Fibroblast of pulmonary artery (primary cell): ENCODE results near the gene MBOAT2.

Experiments
- DNase-seq: peaks from one replicate; pipeline ENCODE4 v3.0.0-alpha.2; 2010; ENCODE audit warnings: low read depth
- H3K4me3 ChIP-seq: replicated peaks from 2 replicates; pipeline ENCODE4 v1.5.1; 2011; ENCODE audit warnings: low read depth, mild to moderate bottlenecking, control low read depth, low read length, moderate library complexity
- TF ChIP-seq, protein P1 (sequence below): IDR thresholded peaks from 2 replicates; pipeline ENCODE4 v1.5.1; 2011; ENCODE audit warnings: mild to moderate bottlenecking, control low read depth, low read length, inconsistent platforms; ENCODE audit errors: missing control alignments

Gene MBOAT2

DNA sequence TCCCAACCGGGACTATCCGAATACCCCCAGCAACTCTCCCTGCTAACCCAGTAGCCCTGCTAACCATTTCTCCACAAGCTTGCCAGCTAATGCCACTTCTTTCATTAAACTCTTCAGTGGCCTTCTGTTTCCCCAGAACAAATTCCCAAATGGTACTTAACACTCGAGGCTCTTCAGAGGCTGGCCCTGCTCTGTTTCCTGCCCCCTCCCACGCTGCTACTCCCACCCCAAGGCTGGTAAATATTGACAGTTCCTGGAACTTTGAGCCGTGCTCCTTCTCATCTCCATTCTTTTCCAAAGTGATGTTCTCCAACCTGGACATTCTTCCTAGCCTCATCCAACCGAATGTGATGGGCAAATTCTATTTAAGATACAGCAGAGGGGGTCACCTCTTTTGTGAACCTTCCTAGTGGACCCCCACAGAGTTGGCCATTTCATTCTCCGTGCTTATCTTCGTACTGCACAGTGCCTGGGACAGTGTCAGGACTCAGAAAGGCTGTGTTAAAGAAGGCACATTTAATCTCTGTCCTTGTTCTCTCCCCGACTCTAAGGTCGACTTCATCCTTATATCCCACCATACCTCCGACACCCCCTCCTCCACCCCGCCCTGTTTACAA, 162.9 kb downstream of the MBOAT2 start:
- no peak overlapping the region for H3K4me3 ChIP-seq
- DNase-seq: no peak
- TF ChIP-seq, protein P1, sequence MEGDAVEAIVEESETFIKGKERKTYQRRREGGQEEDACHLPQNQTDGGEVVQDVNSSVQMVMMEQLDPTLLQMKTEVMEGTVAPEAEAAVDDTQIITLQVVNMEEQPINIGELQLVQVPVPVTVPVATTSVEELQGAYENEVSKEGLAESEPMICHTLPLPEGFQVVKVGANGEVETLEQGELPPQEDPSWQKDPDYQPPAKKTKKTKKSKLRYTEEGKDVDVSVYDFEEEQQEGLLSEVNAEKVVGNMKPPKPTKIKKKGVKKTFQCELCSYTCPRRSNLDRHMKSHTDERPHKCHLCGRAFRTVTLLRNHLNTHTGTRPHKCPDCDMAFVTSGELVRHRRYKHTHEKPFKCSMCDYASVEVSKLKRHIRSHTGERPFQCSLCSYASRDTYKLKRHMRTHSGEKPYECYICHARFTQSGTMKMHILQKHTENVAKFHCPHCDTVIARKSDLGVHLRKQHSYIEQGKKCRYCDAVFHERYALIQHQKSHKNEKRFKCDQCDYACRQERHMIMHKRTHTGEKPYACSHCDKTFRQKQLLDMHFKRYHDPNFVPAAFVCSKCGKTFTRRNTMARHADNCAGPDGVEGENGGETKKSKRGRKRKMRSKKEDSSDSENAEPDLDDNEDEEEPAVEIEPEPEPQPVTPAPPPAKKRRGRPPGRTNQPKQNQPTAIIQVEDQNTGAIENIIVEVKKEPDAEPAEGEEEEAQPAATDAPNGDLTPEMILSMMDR: no peak

DNA sequence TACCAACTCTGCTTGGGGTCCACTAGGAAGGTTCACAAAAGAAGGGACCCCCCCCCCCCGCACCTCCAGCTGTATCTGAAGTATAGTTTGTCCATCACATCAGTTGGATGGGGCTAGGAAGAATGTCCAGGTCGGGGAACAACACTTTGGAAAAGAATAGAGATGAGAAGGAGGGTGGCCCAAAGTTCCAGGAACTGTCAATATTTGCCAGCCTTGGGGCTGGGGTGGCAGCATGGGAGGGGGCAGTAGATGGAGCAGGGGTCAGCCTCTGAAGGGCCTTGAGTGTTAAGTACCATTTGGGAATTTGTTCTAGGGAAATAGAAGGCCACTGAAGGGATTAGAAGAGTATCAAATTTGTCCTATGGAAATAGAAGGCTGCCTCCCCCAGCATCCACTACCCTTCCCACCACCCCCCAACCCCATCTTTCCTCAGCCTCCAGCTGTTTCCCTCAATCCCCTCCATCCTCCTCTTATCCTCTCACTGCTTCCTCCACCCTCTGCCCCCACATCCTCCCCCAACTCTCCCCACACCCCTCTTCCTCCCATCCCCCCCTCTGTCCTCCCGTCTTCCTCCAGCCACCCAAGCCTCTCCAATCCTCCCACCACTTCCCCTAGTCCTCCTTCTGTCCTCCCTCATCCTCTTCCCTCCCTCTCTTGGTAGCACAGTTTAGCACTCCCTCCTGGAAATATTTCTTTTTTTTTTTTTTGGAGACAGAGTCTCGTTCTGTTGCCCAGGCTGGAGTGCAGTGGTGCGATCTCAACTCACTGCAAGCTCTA, 164.1 kb downstream of the MBOAT2 start:
- no peak for DNase-seq
- no peak overlapping the region for H3K4me3 ChIP-seq
- TF ChIP-seq, protein P1: no peak

DNA sequence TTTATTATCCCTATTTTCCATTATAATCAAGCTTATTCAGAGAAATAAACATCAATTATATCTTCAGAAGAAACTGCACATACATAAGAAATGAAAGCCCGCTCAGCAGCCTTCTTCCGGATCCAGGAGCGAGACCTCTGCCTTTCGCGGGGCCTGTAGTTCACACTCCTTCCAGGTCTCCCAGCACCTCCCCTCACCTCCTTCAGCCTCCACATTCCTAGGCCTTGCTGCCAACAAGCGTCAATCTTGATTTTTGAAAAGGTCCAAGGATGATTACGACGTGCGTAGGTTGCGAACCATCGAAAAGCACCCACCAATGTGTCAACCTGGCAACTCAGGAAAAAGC, 165.7 kb downstream of the MBOAT2 start:
- no peak for DNase-seq
- TF ChIP-seq, protein P1: no peak
- peak overlapping the region; percentile 21 for H3K4me3 ChIP-seq

DNA sequence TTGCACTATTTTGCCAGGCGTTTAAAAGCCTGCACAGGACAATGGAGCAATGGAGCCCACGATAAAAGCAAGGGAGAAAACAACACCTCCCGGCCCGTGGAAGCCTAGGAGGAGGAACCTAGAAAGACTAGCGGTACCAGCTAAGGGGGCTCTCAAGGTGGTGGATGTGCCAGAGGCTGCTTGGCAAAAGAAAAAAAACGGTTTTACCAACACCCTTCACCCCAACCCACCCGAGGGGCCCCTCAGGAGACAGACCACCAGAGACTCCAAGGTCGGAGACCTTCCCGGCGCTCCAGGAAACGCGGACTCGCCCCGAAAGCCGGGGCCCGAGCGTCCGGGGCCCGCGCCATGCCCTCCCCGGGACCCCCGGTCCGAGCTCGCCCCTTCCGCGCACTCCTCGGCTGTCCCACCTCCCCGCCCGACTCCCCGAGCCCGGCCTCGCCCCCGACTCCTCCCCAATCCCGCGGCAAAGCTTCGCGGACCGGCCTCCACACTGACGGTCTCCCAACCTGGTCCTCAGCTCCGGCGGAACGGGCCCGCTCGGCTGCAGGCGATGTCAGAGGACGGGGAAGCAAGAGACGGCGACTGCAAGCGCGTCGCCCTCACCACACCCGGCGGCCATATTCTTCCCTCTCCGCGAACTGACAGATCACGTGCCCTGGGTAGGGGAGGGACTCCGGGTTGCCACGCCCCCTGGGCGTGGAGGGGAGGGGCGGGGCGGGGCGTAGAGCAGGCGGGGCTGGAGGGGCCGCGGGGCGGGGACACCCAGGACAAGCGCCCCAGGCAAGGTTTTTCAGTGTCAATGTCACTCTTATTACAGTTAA, 166.3 kb downstream of the MBOAT2 start, which contains the start of gene KIDINS220:
KIDINS220 (minus strand) TSS at position 643 of the 824 bp plus-strand sequence. CDS start 10,520 bp downstream, outside the sequence.
- TF ChIP-seq, protein P1: no peak
- peak within 1 kb of the TSS; percentile 94 for H3K4me3 ChIP-seq
- DNase-seq: peak; percentile 80

DNA sequence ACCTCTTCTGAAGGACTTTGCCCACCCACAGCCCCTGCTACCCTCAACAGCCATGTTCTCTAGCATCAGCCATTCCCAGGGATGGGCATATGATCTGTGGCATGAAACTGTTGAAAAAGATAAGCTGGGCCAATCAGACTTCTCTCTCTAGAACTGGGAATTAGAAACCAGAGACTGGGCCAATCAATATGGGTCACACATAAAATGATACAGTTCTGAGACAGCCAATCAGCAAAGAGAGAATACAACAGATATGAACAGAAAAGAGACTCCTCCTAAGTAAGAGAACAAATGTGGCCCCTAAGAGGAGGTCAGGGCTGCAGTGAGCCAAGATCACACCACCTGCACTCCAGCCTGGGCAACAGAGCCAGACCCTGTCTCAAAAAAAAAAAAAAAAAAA, 168.2 kb downstream of the MBOAT2 start:
- DNase-seq: no peak
- peak overlapping the region; percentile 94 for H3K4me3 ChIP-seq
- TF ChIP-seq, protein P1: no peak

DNA sequence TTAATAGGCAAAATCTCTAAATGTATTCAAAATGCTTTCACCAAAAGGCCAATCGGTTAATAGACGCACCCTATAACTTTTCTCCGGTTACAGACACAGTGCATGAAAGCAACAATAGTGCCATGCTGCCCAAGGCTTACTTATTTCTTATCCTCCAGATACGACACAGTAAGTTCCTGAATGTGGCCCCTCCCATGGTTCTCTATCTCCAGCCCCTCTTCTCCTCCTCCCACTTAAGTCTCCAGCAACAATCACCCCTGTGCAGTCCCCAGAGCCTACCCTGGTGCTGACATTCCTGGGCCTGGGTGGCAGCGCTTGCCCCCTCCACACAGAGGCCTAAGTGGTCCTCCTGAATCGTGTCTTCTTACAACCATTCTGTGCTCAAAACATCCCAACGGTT, 169.6 kb downstream of the MBOAT2 start:
- TF ChIP-seq, protein P1: no peak
- DNase-seq: no peak
- no peak overlapping the region for H3K4me3 ChIP-seq
